RCC 7860 (cell line): ENCODE data around the gene ZWILCH.

ENCODE experiments used
- DNase-seq: peaks from one replicate; pipeline ENCODE4 v3.0.0-alpha.2; 2015; ENCODE audit warnings: low spot score
- FAIRE-seq: peaks from 2 replicates; lab custom pipeline; 2012; peaks lifted over from hg19 to GRCh38; lab: Jason Lieb, UNC

Gene ZWILCH

GRCh38 chr15:66598095-66598815 lies 93.1 kb downstream of the ZWILCH start:
- FAIRE-seq: no peak

More at GRCh38 chr15:66598095-66598815, 93.1 kb downstream of the ZWILCH start:
- DNase-seq: no peak
